ENCODE measurements around the gene TMEM88.

Gene TMEM88

DNA sequence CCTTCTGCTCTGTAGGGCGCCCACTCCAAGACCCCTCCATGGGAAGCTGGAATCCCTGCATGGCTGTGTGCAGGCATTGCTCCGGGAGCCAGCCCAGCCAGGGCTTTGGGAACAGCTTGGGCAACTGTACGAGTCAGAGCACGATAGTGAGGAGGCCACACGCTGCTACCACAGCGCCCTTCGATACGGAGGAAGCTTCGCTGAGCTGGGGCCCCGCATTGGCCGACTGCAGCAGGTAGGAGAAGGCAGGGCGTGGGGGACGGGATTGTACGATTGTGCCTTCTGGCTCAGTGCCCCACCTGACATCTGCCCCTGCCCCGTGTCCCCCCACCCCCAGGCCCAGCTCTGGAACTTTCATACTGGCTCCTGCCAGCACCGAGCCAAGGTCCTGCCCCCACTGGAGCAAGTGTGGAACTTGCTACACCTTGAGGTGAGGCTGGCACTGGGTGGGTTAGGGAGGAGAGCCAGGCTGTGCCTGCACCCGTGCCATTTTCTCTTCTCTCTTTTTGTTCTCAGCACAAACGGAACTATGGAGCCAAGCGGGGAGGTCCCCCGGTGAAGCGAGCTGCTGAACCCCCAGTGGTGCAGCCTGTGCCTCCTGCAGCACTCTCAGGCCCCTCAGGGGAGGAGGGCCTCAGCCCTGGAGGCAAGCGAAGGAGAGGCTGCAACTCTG lies 8.7 kb upstream of the TMEM88 start:
- ATAC-seq: no peak

DNA sequence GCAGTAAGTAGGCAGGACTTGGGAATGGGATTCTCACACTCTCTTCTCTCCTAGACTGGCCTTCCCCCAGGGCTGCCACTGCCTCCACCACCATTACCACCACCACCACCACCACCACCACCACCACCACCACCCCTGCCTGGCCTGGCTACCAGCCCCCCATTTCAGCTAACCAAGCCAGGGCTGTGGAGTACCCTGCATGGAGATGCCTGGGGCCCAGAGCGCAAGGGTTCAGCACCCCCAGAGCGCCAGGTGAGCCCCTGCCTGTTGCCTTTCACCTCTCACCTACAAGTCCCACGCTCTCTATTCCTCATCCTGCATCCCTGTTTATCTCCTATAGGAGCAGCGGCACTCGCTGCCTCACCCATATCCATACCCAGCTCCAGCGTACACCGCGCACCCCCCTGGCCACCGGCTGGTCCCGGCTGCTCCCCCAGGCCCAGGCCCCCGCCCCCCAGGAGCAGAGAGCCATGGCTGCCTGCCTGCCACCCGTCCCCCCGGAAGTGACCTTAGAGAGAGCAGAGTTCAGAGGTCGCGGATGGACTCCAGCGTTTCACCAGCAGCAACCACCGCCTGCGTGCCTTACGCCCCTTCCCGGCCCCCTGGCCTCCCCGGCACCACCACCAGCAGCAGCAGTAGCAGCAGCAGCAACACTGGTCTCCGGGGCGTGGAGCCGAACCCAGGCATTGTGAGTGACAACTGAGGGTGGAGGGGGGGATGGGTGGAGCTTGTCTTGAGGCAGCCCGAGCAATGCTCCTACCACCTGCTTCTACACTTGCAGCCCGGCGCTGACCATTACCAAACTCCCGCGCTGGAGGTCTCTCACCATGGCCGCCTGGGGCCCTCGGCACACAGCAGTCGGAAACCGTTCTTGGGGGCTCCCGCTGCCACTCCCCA lies 7.9 kb upstream of the TMEM88 start:
- no peak for ATAC-seq

More for the DNA sequence above, 8.7 kb upstream of the TMEM88 start:
- TF ChIP-seq, protein P1, sequence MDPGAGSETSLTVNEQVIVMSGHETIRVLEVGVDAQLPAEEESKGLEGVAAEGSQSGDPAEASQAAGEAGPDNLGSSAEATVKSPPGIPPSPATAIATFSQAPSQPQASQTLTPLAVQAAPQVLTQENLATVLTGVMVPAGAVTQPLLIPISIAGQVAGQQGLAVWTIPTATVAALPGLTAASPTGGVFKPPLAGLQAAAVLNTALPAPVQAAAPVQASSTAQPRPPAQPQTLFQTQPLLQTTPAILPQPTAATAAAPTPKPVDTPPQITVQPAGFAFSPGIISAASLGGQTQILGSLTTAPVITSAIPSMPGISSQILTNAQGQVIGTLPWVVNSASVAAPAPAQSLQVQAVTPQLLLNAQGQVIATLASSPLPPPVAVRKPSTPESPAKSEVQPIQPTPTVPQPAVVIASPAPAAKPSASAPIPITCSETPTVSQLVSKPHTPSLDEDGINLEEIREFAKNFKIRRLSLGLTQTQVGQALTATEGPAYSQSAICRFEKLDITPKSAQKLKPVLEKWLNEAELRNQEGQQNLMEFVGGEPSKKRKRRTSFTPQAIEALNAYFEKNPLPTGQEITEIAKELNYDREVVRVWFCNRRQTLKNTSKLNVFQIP (CRISPR knock-in tag; IDR thresholded peaks at IDR 0.05; ENCODE audit: borderline replicate concordance, low read depth): no peak
- TF ChIP-seq SNAI2 (CRISPR knock-in tag; IDR thresholded peaks at IDR 0.05) (no peak), ZFP30 (CRISPR knock-in tag; IDR thresholded peaks at IDR 0.05) (no peak), ZNF8 (CRISPR knock-in tag; IDR thresholded peaks at IDR 0.05) (no peak), PPARA (CRISPR knock-in tag; IDR thresholded peaks at IDR 0.05; ENCODE audit: borderline replicate concordance) (no peak), GLIS3 (CRISPR knock-in tag; IDR thresholded peaks at IDR 0.05) (no peak), BACH2 (CRISPR knock-in tag; IDR thresholded peaks at IDR 0.05; ENCODE audit: borderline replicate concordance) (no peak), ZNF70 (CRISPR knock-in tag; IDR thresholded peaks at IDR 0.05) (no peak), TOX (CRISPR knock-in tag; IDR thresholded peaks at IDR 0.05; ENCODE audit: borderline replicate concordance) (no peak), OSR1 (CRISPR knock-in tag; IDR thresholded peaks at IDR 0.05) (no peak)
- TF ChIP-seq, protein P2, sequence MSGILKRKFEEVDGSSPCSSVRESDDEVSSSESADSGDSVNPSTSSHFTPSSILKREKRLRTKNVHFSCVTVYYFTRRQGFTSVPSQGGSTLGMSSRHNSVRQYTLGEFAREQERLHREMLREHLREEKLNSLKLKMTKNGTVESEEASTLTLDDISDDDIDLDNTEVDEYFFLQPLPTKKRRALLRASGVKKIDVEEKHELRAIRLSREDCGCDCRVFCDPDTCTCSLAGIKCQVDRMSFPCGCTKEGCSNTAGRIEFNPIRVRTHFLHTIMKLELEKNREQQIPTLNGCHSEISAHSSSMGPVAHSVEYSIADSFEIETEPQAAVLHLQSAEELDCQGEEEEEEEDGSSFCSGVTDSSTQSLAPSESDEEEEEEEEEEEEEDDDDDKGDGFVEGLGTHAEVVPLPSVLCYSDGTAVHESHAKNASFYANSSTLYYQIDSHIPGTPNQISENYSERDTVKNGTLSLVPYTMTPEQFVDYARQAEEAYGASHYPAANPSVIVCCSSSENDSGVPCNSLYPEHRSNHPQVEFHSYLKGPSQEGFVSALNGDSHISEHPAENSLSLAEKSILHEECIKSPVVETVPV (CRISPR knock-in tag; IDR thresholded peaks at IDR 0.05): no peak

DNA sequence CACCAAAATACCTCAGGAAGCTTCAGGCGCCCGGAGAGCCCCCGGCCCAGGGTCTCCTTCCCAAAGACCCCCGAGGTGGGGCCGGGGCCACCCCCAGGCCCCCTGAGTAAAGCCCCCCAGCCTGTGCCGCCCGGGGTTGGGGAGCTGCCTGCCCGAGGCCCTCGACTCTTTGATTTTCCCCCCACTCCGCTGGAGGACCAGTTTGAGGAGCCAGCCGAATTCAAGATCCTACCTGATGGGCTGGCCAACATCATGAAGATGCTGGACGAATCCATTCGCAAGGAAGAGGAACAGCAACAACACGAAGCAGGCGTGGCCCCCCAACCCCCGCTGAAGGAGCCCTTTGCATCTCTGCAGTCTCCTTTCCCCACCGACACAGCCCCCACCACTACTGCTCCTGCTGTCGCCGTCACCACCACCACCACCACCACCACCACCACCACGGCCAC lies 6.7 kb upstream of the TMEM88 start:
- TF ChIP-seq RARB (CRISPR knock-in tag; IDR thresholded peaks at IDR 0.05): no peak
- TF ChIP-seq SNAI2 (CRISPR knock-in tag; IDR thresholded peaks at IDR 0.05): no peak
- TF ChIP-seq, protein P3, sequence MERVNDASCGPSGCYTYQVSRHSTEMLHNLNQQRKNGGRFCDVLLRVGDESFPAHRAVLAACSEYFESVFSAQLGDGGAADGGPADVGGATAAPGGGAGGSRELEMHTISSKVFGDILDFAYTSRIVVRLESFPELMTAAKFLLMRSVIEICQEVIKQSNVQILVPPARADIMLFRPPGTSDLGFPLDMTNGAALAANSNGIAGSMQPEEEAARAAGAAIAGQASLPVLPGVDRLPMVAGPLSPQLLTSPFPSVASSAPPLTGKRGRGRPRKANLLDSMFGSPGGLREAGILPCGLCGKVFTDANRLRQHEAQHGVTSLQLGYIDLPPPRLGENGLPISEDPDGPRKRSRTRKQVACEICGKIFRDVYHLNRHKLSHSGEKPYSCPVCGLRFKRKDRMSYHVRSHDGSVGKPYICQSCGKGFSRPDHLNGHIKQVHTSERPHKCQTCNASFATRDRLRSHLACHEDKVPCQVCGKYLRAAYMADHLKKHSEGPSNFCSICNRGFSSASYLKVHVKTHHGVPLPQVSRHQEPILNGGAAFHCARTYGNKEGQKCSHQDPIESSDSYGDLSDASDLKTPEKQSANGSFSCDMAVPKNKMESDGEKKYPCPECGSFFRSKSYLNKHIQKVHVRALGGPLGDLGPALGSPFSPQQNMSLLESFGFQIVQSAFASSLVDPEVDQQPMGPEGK (CRISPR knock-in tag; IDR thresholded peaks at IDR 0.05; ENCODE audit: borderline replicate concordance): no peak
- no peak for TF ChIP-seq ESRRG (CRISPR knock-in tag; IDR thresholded peaks at IDR 0.05)
- no peak for TF ChIP-seq ISL1 (CRISPR knock-in tag; IDR thresholded peaks at IDR 0.05)
- no peak for ATAC-seq

More for the DNA sequence above, 7.9 kb upstream of the TMEM88 start:
- no peak for TF ChIP-seq ZFP30 (CRISPR knock-in tag; IDR thresholded peaks at IDR 0.05)
- TF ChIP-seq TOX (CRISPR knock-in tag; IDR thresholded peaks at IDR 0.05; ENCODE audit: borderline replicate concordance): no peak

DNA sequence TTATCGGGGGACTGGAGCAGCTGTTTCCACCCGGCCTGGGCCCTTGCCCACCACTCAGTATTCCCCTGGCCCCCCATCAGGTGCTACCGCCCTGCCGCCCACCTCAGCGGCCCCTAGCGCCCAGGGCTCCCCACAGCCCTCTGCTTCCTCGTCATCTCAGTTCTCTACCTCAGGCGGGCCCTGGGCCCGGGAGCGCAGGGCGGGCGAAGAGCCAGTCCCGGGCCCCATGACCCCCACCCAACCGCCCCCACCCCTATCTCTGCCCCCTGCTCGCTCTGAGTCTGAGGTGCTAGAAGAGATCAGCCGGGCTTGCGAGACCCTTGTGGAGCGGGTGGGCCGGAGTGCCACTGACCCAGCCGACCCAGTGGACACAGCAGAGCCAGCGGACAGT lies 6.1 kb upstream of the TMEM88 start:
- no peak for ATAC-seq
- TF ChIP-seq ZNF70 (CRISPR knock-in tag; IDR thresholded peaks at IDR 0.05) (no peak), ISL1 (CRISPR knock-in tag; IDR thresholded peaks at IDR 0.05) (no peak), ZFP3 (CRISPR knock-in tag; IDR thresholded peaks at IDR 0.05) (no peak), RARB (CRISPR knock-in tag; IDR thresholded peaks at IDR 0.05) (no peak), ZNF565 (CRISPR knock-in tag; conservative IDR thresholded peaks at IDR 0.05; ENCODE audit: low read depth) (no peak), TOX (CRISPR knock-in tag; IDR thresholded peaks at IDR 0.05; ENCODE audit: borderline replicate concordance) (no peak), ZFP30 (CRISPR knock-in tag; IDR thresholded peaks at IDR 0.05) (no peak), TCF4 (CRISPR knock-in tag; IDR thresholded peaks at IDR 0.05; ENCODE audit: borderline replicate concordance) (no peak), BACH2 (CRISPR knock-in tag; IDR thresholded peaks at IDR 0.05; ENCODE audit: borderline replicate concordance) (no peak)
- TF ChIP-seq, protein P1 (CRISPR knock-in tag; IDR thresholded peaks at IDR 0.05; ENCODE audit: borderline replicate concordance, low read depth): no peak
- TF ChIP-seq, protein P4, sequence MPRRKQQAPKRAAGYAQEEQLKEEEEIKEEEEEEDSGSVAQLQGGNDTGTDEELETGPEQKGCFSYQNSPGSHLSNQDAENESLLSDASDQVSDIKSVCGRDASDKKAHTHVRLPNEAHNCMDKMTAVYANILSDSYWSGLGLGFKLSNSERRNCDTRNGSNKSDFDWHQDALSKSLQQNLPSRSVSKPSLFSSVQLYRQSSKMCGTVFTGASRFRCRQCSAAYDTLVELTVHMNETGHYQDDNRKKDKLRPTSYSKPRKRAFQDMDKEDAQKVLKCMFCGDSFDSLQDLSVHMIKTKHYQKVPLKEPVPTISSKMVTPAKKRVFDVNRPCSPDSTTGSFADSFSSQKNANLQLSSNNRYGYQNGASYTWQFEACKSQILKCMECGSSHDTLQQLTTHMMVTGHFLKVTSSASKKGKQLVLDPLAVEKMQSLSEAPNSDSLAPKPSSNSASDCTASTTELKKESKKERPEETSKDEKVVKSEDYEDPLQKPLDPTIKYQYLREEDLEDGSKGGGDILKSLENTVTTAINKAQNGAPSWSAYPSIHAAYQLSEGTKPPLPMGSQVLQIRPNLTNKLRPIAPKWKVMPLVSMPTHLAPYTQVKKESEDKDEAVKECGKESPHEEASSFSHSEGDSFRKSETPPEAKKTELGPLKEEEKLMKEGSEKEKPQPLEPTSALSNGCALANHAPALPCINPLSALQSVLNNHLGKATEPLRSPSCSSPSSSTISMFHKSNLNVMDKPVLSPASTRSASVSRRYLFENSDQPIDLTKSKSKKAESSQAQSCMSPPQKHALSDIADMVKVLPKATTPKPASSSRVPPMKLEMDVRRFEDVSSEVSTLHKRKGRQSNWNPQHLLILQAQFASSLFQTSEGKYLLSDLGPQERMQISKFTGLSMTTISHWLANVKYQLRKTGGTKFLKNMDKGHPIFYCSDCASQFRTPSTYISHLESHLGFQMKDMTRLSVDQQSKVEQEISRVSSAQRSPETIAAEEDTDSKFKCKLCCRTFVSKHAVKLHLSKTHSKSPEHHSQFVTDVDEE (CRISPR knock-in tag; IDR thresholded peaks at IDR 0.05): no peak
- TF ChIP-seq, protein P2 (CRISPR knock-in tag; IDR thresholded peaks at IDR 0.05): no peak
- TF ChIP-seq, protein P3 (CRISPR knock-in tag; IDR thresholded peaks at IDR 0.05; ENCODE audit: borderline replicate concordance): no peak
